HL-60/S4 treated with retinoic acid at 250 ng/mL for 4 days and 3 days (cell line): ENCODE measurements around the gene LIN9.
"Not testable (repeated sequence)": the region's sequence is repeated elsewhere in the genome, so short reads cannot be mapped to it uniquely, and the experiment has no call there.

Experiments used
- in situ Hi-C: fragments of 300-500 bp; cut with MboI; formaldehyde crosslinking; loops from 2 replicates; pipeline ENCODE4 v1.7.0; 2022; ENCODE audit warnings: low sequenced_read_pairs

LIN9 gene, protein sequence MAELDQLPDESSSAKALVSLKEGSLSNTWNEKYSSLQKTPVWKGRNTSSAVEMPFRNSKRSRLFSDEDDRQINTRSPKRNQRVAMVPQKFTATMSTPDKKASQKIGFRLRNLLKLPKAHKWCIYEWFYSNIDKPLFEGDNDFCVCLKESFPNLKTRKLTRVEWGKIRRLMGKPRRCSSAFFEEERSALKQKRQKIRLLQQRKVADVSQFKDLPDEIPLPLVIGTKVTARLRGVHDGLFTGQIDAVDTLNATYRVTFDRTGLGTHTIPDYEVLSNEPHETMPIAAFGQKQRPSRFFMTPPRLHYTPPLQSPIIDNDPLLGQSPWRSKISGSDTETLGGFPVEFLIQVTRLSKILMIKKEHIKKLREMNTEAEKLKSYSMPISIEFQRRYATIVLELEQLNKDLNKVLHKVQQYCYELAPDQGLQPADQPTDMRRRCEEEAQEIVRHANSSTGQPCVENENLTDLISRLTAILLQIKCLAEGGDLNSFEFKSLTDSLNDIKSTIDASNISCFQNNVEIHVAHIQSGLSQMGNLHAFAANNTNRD

GRCh38 chr1:226308723-226309397, at the start of gene LIN9:
LIN9 (minus strand) TSS chr1:226309164; CDS start chr1:226309139, 25 bp downstream.
- in situ Hi-C loops = no loop called here

DNA sequence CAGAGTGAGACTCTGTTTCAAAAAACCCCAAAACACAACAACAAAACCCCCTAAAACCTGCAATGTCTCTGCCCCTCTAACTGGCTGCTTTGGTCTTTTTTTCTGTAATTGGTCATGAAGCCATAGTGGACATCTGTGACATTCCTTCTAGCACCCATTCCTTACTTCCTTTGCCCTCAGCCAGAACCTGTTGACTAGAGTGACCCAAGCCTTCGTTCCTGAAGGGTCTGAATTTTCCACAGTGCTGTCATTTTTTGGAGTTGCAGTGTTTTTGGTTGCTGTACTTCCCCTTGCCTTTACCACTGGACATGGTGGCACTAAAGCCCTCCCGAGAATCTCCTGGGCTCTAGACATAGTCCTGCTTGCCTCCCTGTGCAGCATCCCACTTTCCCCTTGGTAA, 48.5 kb upstream of the LIN9 start:
- in situ Hi-C loops = no loop called here

GRCh38 chr1:226355669-226356551, 46.9 kb upstream of the LIN9 start:
- in situ Hi-C loops = no loop called here

- in situ Hi-C loops = no loop called here
Observed at GRCh38 chr1:226355016-226355415, 46.1 kb upstream of the LIN9 start.

DNA sequence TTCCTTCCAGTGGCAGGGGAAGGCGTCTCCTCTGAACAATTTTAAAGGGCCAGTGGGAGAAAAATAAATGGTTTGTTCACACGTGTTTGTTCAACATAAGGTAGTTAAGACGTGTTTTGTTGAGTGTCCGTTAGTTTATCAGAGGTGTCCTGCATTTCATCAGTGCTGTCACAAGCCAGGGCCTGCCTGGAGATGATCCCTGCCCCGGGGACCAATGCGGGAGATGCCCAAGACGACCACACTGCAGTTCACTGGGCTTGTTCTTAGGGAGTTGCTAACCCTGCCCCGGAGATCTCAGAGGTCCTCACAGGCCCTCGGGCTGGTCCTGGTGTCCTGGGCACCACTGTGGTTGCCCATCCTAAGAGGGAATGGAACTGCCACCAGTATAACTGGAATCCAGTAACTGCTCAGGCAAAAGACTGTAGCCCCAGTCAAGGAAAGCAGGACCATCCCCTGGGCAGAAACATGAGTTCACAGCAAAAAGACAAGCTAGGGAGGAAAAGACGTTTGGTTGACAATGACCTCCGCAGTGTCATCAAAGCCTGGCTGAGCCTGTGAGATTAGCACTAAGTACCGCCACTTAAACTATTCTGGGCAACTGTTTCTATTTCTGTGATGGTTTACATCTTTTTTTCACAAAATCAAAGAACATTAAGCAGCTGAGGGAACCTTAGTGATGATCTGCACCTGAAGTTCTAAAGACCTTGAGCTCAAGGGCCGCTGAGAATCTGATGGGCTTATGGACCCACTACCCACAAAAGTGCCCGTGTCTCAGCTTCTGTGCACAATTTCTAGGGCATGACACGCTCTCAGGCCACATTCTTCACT, 44.9 kb upstream of the LIN9 start:
- in situ Hi-C loops = no loop called here

DNA sequence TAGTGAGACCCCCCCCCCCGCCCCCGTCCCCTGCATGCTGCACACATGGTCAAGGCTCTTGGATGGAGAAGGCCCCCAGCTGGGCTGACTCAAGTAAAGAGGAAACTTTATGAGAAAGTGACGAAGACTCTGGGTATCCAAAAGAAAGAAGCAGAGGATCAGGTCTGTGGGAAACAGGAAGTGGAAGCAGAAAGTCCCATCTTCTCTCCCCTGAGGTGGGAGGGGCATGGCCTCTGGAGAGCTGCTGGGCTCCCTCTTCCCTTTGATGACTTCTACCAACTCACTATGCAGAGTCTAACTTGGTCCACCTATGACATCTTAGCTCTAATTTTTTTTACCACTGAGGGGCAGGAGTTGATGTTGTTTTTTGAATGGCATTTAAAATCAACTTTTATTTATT, 42.7 kb upstream of the LIN9 start:
- in situ Hi-C loops = no loop called here

- in situ Hi-C loops = no loop called here
Observed at GRCh38 chr1:226350519-226350865, 41.5 kb upstream of the LIN9 start.

DNA sequence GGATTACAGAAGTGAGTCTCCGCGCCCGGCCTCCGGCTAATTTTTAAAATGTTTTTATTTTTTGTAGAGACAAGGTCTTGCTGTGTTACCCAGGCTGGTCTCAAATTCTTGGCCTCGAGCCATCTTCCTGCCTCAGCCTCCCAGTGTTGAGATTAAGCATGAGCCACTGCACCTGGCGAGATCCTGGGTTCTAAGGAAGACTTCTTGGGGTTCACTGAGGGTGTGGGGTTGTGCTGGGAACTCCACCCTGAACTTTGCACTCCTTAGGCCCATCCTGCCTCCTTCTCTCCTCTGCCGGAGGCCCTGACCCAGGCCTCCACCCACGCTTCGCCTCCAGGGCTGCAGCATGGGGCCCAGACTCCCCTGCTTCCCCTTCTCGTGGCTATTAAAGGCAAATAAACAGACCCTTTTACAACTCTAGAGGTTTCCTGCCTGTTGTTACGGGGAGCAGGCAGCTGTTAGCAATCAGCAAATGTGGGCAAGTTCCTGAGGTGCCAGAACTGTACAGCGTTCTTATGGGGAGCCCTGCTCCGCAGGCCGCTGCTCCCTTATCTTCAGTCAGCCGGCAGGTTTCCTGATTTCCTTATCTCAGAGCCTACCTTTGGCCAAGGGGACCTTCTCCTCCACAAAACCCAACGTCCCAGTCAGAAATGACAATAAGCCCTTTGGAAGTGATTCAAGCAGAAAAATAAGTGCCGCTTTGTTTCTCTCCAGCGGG, 41.0 kb upstream of the LIN9 start:
- in situ Hi-C loops = no loop called here

GRCh38 chr1:226349081-226349480, 40.1 kb upstream of the LIN9 start:
- in situ Hi-C loops = no loop called here

DNA sequence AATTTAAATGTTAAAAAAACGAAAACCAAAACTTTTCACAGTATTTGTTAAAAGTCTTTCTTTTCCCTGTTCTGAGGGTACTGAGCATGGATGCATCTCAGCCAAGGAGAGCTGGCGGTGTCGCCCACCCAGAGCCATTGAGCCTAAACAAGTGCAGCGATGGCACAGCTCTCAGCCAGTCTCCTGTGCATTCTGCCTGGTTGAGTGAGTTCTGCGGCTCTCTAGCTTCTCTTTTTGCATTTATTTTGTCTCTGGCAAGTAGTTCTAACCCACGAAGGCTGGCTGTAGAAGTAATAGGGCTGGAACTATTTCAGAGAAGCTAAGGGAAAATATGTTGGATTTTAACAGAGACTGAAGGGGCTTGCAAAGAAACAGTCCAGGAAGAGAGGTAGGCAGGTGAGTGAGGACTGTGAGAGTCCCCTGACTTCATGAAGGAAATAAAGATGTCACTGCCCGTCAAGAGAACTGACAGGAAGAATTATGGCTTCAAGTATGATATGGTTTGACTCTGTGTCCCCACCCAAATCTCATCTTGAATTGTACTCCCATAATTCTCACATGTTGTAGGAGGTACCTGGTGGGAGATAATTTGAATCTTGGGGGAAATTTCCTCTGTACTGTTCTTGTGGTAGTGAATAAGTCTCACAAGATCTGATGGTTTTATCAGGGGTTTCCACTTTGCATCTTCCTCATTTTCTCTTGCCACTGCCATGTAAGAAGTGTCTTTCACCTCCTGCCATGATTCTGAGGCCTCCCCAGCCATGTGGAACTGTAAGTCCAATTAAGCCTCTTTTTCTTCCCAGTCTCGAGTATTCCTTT, 35.7 kb upstream of the LIN9 start:
- in situ Hi-C loops = no loop called here

DNA sequence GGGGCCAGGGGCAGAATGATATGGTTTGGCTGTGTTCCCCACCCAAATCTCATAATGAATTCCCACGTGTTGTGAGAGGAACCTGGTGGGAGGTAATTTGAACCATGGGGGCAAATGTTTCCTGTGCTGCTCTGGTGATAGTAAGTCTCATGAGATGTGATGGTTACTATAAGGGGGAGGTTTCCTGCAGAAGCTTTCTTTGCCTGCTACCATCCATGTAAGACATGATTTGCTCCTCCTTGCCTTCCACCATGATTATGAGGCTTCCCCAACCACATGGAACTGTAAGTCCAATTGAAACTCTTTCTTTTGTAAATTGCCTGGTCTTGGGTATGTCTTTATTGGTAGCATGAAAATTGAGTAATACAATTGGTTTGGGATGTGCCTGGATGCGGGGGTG, 33.7 kb upstream of the LIN9 start:
- in situ Hi-C loops = no loop called here

- in situ Hi-C loops = not testable (repeated sequence)
Observed at GRCh38 chr1:226340111-226340510, 31.1 kb upstream of the LIN9 start.

DNA sequence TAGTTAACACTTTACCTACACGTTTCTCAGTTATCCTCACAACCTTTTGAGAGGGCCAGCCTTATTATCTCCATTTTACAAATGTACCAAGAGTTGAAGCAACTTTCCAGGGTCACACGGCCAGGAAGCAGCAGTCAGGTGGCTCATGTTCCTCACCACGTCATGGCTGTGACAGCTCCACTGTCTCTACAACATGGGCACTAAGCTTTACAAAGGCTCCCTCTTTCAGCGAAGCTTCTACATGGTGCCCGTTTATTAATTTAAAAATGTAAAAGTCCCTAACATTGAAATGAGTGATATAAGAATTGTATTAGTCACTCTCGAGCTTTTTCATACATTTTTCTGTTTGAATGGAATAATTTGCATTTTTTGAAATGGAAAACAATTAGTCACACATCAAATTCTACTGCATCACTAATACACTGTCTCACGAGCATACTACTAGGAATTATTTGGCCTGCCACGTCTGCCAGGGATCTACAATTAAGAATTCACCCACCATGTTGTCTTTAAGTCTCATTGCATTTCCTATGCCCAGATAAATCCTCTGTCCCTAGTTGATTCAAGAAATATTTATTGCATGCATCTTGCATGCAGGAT, 28.4 kb upstream of the LIN9 start:
- in situ Hi-C loops = no loop called here

GRCh38 chr1:226335661-226336060, 26.7 kb upstream of the LIN9 start:
- in situ Hi-C loops = no loop called here

DNA sequence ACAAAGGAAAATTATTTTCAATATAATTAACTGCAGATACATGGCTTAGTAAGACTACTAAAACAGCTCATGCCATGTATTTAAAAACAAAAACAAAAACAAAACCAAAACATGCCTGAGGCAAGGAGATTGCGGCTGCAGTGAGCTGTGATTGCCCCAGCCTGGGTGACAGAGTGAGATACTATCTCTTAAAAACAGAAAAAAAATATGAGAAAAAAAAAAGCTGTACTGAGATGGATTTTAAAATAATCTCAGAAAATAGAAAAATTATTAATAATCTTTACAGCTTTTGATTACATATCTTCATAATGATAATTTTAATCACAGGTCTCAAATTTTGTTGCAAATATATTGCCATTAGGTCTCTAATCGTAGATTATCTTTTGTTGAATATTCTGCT, 24.0 kb upstream of the LIN9 start:
- in situ Hi-C loops = no loop called here

GRCh38 chr1:226329237-226329636, 20.3 kb upstream of the LIN9 start:
- in situ Hi-C loops = no loop called here

GRCh38 chr1:226327761-226328162, 18.8 kb upstream of the LIN9 start:
- in situ Hi-C loops = no loop called here

GRCh38 chr1:226325178-226325577, 16.2 kb upstream of the LIN9 start:
- in situ Hi-C loops = no loop called here

GRCh38 chr1:226324479-226324878, 15.5 kb upstream of the LIN9 start:
- in situ Hi-C loops = no loop called here
